Activated naive CD4-positive, alpha-beta T cell treated with anti-CD3 and anti-CD28 coated beads, Interleukin-2, amount 10 ng/mL, durations not matched to agents 7 days and 5 days (primary cell): ENCODE results near the gene ATP13A5.

Experiments
- CTCF ChIA-PET: fragments of 350-600 bp; sonication (Branson Sonifier 250); formaldehyde crosslinking; loops from one replicate; lab custom pipeline; 2021; ENCODE audit warnings: antibody characterized with exemption; lab: Charles Lee
- DNase-seq: peaks from one replicate; pipeline ENCODE4 v3.0.0-alpha.2; 2020
- H3K27ac Mint-ChIP-seq: one replicate; pipeline ENCODE4 v1.8.0; 2021; ENCODE audit warnings: mild to moderate bottlenecking, moderate library complexity, mixed read lengths
- H3K27me3 Mint-ChIP-seq: one replicate; pipeline ENCODE4 v1.8.0; 2021; ENCODE audit warnings: mild to moderate bottlenecking, mixed read lengths
- H3K36me3 Mint-ChIP-seq: one replicate; pipeline ENCODE4 v1.8.0; 2021; ENCODE audit warnings: mixed read lengths
- H3K4me1 Mint-ChIP-seq: one replicate; pipeline ENCODE4 v1.8.0; 2021; ENCODE audit warnings: mixed read lengths
- H3K4me3 Mint-ChIP-seq: one replicate; pipeline ENCODE4 v1.8.0; 2021; ENCODE audit warnings: mild to moderate bottlenecking, moderate library complexity, mixed read lengths
- H3K9me3 Mint-ChIP-seq: one replicate; pipeline ENCODE4 v1.8.0; 2021; ENCODE audit warnings: mixed read lengths

ATP13A5 gene, protein sequence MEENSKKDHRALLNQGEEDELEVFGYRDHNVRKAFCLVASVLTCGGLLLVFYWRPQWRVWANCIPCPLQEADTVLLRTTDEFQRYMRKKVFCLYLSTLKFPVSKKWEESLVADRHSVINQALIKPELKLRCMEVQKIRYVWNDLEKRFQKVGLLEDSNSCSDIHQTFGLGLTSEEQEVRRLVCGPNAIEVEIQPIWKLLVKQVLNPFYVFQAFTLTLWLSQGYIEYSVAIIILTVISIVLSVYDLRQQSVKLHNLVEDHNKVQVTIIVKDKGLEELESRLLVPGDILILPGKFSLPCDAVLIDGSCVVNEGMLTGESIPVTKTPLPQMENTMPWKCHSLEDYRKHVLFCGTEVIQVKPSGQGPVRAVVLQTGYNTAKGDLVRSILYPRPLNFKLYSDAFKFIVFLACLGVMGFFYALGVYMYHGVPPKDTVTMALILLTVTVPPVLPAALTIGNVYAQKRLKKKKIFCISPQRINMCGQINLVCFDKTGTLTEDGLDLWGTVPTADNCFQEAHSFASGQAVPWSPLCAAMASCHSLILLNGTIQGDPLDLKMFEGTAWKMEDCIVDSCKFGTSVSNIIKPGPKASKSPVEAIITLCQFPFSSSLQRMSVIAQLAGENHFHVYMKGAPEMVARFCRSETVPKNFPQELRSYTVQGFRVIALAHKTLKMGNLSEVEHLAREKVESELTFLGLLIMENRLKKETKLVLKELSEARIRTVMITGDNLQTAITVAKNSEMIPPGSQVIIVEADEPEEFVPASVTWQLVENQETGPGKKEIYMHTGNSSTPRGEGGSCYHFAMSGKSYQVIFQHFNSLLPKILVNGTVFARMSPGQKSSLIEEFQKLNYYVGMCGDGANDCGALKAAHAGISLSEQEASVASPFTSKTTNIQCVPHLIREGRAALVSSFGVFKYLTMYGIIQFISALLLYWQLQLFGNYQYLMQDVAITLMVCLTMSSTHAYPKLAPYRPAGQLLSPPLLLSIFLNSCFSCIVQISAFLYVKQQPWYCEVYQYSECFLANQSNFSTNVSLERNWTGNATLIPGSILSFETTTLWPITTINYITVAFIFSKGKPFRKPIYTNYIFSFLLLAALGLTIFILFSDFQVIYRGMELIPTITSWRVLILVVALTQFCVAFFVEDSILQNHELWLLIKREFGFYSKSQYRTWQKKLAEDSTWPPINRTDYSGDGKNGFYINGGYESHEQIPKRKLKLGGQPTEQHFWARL

GRCh38 chr3:193378706-193379105 lies at the start of gene ATP13A5:
ATP13A5 (minus strand) TSS chr3:193378753; CDS start chr3:193378725, 28 bp downstream.
- H3K27ac Mint-ChIP-seq, result no peak within 1 kb of the TSS
- CTCF ChIA-PET, result no interaction called here
- H3K9me3 Mint-ChIP-seq, result no peaks in the 10 kb centered on the region
- DNase-seq, result no peak
- H3K4me1 Mint-ChIP-seq, result no peaks in the 10 kb centered on the region
- no peaks in the 10 kb centered on the region for H3K36me3 Mint-ChIP-seq
- peaks cover 10% of the 10 kb centered on the region for H3K27me3 Mint-ChIP-seq
- H3K4me3 Mint-ChIP-seq, result no peak within 1 kb of the TSS

- H3K36me3 Mint-ChIP-seq, result no peaks in the 10 kb centered on the region
Measured at GRCh38 chr3:193418576-193419373, 40.2 kb upstream of the ATP13A5 start.

GRCh38 chr3:193416629-193417028 lies 38.1 kb upstream of the ATP13A5 start:
- CTCF ChIA-PET, result no interaction called here
- no peak overlapping the region for H3K4me3 Mint-ChIP-seq
- no peaks in the 10 kb centered on the region for H3K27me3 Mint-ChIP-seq
- no peak for DNase-seq
- peaks cover 25% of the 10 kb centered on the region for H3K9me3 Mint-ChIP-seq
- no peak overlapping the region for H3K27ac Mint-ChIP-seq
- H3K36me3 Mint-ChIP-seq, result no peaks in the 10 kb centered on the region
- no peaks in the 10 kb centered on the region for H3K4me1 Mint-ChIP-seq

More at GRCh38 chr3:193418576-193419373, 40.2 kb upstream of the ATP13A5 start:
- H3K9me3 Mint-ChIP-seq, result peaks cover 24% of the 10 kb centered on the region
- H3K4me3 Mint-ChIP-seq, result no peak overlapping the region
- no peak overlapping the region for H3K27ac Mint-ChIP-seq
- no peaks in the 10 kb centered on the region for H3K4me1 Mint-ChIP-seq
- CTCF ChIA-PET, result no interaction called here
- H3K27me3 Mint-ChIP-seq, result no peaks in the 10 kb centered on the region
- no peak for DNase-seq

DNA sequence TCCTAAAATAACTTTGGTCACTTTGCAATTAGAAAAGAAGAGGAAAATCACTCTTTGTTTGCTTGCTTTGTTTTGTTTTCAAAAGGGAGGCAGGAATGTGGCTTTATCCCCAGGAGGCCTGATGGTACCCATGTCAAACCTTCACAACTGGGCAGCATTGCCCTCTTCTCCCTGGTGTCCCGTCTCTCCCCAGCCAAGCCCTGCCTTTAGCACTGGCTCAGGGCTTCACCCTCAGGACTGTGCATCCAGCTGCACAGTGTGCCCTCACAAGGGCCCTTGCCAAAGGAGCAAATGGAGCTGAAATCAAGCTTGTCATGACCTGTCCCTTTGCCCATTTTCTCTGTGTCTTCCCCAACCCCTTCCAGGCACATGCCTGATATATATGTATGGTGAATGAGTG lies 29.1 kb upstream of the ATP13A5 start:
- Mint-ChIP-seq H3K36me3 (no peaks in the 10 kb centered on the region), H3K4me3 (no peak overlapping the region), H3K27me3 (no peaks in the 10 kb centered on the region), H3K4me1 (no peaks in the 10 kb centered on the region), H3K9me3 (no peaks in the 10 kb centered on the region), H3K27ac (no peak overlapping the region)
- CTCF ChIA-PET, result no interaction called here
- no peak for DNase-seq

DNA sequence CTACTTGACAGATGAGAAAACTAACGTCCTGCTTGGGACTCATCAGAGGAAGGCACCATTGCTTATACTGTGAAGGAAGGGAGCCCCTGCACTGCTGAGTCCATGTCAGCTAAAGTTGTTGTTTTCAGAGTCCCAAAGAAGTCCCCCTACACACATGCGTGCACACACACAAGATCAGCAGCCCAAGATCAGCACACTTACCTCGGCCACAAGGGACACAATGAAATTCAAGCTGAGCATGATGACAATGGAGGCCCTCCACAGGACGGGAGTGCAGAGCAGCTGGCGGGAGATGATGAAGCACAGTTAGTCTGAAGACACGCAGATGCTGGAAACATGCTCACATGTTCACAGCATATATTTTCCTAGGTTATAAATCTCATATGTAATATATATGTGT lies 28.6 kb upstream of the ATP13A5 start:
- CTCF ChIA-PET, result no interaction called here
- no peaks in the 10 kb centered on the region for H3K27me3 Mint-ChIP-seq
- H3K9me3 Mint-ChIP-seq, result no peaks in the 10 kb centered on the region
- H3K4me3 Mint-ChIP-seq, result no peak overlapping the region
- H3K27ac Mint-ChIP-seq, result no peak overlapping the region
- no peaks in the 10 kb centered on the region for H3K4me1 Mint-ChIP-seq
- DNase-seq, result no peak
- no peaks in the 10 kb centered on the region for H3K36me3 Mint-ChIP-seq

- H3K27ac Mint-ChIP-seq, result peak overlapping the region; percentile 47
- CTCF ChIA-PET, result no interaction called here
Measured at GRCh38 chr3:193403307-193403706, 24.8 kb upstream of the ATP13A5 start.

DNA sequence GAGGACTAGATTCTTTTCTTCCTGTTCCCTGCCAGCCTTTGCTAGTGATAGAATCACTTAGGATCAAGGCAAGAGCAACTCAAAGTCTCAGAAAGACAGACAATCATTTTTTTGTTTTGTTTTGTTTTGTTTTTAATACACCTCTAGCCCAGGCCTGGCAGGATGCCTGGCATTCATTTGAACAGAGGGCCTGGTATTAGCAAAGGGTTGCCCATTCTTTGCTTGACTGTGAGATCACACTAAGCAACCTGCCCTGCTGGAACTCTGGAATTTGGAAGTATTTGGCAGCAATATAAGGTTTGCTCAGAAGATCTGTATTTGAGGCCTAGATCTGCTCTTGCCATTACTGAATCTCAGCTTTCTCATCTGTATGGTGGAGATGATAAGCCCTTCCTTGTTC lies 21.8 kb upstream of the ATP13A5 start:
- no peaks in the 10 kb centered on the region for H3K36me3 Mint-ChIP-seq
- no peaks in the 10 kb centered on the region for H3K27me3 Mint-ChIP-seq
- no peak overlapping the region for H3K27ac Mint-ChIP-seq
- H3K4me3 Mint-ChIP-seq, result no peak overlapping the region
- no peaks in the 10 kb centered on the region for H3K4me1 Mint-ChIP-seq
- no peak for DNase-seq
- no peaks in the 10 kb centered on the region for H3K9me3 Mint-ChIP-seq
- CTCF ChIA-PET, result no interaction called here

More at GRCh38 chr3:193403307-193403706, 24.8 kb upstream of the ATP13A5 start:
- no peaks in the 10 kb centered on the region for H3K36me3 Mint-ChIP-seq
- DNase-seq, result no peak
- H3K4me1 Mint-ChIP-seq, result no peaks in the 10 kb centered on the region
- no peak overlapping the region for H3K4me3 Mint-ChIP-seq
- H3K9me3 Mint-ChIP-seq, result no peaks in the 10 kb centered on the region
- H3K27me3 Mint-ChIP-seq, result no peaks in the 10 kb centered on the region

DNA sequence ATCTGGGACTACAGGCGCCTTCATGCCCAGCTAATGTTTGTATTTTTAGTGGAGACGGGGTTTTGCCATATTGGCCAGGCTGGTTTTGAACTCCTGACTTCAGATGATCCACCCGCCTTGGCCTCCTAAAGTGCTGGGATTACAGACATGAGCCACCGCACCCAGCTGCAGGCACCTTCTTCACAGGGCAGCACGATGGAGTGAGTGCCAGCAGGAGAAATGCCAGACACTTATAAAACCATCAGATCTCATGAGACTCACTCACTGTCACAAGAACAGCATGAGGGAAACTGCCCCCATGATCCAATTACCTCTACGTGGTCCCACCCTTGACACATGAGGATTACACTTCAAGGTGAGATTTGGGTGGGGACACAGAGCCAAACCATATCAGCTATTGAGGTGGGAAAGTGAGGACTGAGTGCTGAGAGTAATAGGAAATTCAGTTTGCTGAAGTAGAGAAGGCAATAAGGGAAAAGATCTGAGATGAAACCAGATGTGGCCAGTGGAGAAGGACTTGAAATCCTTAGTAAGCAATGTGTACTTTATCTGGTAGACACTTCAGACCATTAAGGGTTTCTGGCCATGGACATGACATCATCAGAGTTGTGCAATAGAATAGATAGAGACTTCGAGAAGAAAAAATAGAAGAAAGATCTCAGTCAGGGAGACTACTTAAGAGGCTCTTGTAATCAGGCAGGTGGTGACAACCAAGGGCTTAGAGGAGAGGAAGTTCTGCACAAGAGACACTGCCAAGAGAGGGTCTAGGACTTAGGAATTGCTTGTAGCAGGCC lies 18.1 kb upstream of the ATP13A5 start:
- no peak overlapping the region for H3K27ac Mint-ChIP-seq
- H3K36me3 Mint-ChIP-seq, result no peaks in the 10 kb centered on the region
- no peaks in the 10 kb centered on the region for H3K27me3 Mint-ChIP-seq
- no peak overlapping the region for H3K4me3 Mint-ChIP-seq
- H3K4me1 Mint-ChIP-seq, result no peaks in the 10 kb centered on the region
- DNase-seq, result no peak
- H3K9me3 Mint-ChIP-seq, result no peaks in the 10 kb centered on the region
- CTCF ChIA-PET, result no interaction called here

- Mint-ChIP-seq H3K9me3 (no peaks in the 10 kb centered on the region), H3K36me3 (no peaks in the 10 kb centered on the region), H3K4me3 (no peak overlapping the region), H3K27ac (no peak overlapping the region), H3K4me1 (no peaks in the 10 kb centered on the region), H3K27me3 (no peaks in the 10 kb centered on the region)
- CTCF ChIA-PET, result no interaction called here
- DNase-seq, result no peak
Measured at GRCh38 chr3:193391902-193392301, 13.3 kb upstream of the ATP13A5 start.

- no peaks in the 10 kb centered on the region for H3K36me3 Mint-ChIP-seq
- no peaks in the 10 kb centered on the region for H3K4me1 Mint-ChIP-seq
- no peaks in the 10 kb centered on the region for H3K9me3 Mint-ChIP-seq
- CTCF ChIA-PET, result no interaction called here
- no peaks in the 10 kb centered on the region for H3K27me3 Mint-ChIP-seq
- no peak overlapping the region for H3K27ac Mint-ChIP-seq
- no peak for DNase-seq
- no peak overlapping the region for H3K4me3 Mint-ChIP-seq
Measured at GRCh38 chr3:193389335-193389734, 10.8 kb upstream of the ATP13A5 start.

DNA sequence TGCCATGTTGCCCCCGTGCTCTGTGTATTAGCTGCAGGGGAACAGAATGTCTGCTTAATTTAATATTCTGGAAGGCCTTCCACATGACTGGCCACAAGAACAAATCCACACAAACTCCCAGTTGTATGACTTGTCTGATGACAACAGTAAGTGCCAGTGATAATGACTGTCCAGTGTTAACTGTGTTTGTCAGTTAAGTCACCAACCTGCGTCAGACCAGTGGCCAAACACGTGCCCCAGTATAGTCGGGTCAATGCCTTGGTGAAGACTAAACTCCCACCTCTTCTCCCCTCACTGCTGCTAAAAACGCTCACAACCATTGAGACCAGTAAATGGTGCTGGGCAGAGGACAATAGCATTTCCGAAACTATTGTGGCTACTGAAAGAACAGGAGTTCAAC lies 9.8 kb upstream of the ATP13A5 start:
- CTCF ChIA-PET, result no interaction called here
- Mint-ChIP-seq H3K4me1 (no peaks in the 10 kb centered on the region), H3K4me3 (no peak overlapping the region), H3K27ac (no peak overlapping the region), H3K27me3 (no peaks in the 10 kb centered on the region), H3K9me3 (no peaks in the 10 kb centered on the region), H3K36me3 (no peaks in the 10 kb centered on the region)
- DNase-seq, result no peak

GRCh38 chr3:193387596-193387995 lies 9.0 kb upstream of the ATP13A5 start:
- no peaks in the 10 kb centered on the region for H3K27me3 Mint-ChIP-seq
- H3K27ac Mint-ChIP-seq, result no peak overlapping the region
- no peak overlapping the region for H3K4me3 Mint-ChIP-seq
- no peaks in the 10 kb centered on the region for H3K9me3 Mint-ChIP-seq
- DNase-seq, result no peak
- CTCF ChIA-PET, result no interaction called here
- H3K4me1 Mint-ChIP-seq, result no peaks in the 10 kb centered on the region
- no peaks in the 10 kb centered on the region for H3K36me3 Mint-ChIP-seq

- no peak overlapping the region for H3K27ac Mint-ChIP-seq
- peaks cover 10% of the 10 kb centered on the region for H3K27me3 Mint-ChIP-seq
- no peaks in the 10 kb centered on the region for H3K9me3 Mint-ChIP-seq
Measured at GRCh38 chr3:193377591-193377990, 962 bp downstream of the ATP13A5 start.

More at GRCh38 chr3:193377591-193377990, 962 bp downstream of the ATP13A5 start:
- DNase-seq, result no peak
- H3K4me3 Mint-ChIP-seq, result no peak overlapping the region
- peaks cover 5% of the 10 kb centered on the region for H3K4me1 Mint-ChIP-seq
- CTCF ChIA-PET, result no interaction called here
- no peaks in the 10 kb centered on the region for H3K36me3 Mint-ChIP-seq
